Activated CD8-positive, alpha-beta T cell treated with anti-CD3 and anti-CD28 coated beads for 36 hours (primary cell): ENCODE data around the gene TOR1AIP2. TPM values are rescaled to one million over a fixed set of nuclear protein-coding genes. Genes with fewer than 3 reads are reported as not detected.

Source experiments
- ATAC-seq: fragments of 200-7000 bp; cut with Tn5 transposase; one replicate; pipeline ENCODE4 v1.10.0; 2021; ENCODE audit warnings: mild to moderate bottlenecking, moderate library complexity
- CTCF ChIA-PET: fragments of 350-600 bp; sonication (Branson Sonifier 250); formaldehyde crosslinking; loops from one replicate; lab custom pipeline; 2021; ENCODE audit warnings: antibody characterized with exemption; lab: Charles Lee
- POLR2A ChIA-PET: fragments of 350-600 bp; sonication (Branson Sonifier 250); formaldehyde crosslinking; loops from one replicate; lab custom pipeline; 2021; ENCODE audit warnings: antibody characterized with exemption; lab: Charles Lee
- DNase-seq: peaks from one replicate; pipeline ENCODE4 v3.0.0-alpha.2; 2020
- H3K27ac Mint-ChIP-seq: one replicate; pipeline ENCODE4 v1.8.0; 2021; ENCODE audit warnings: mild to moderate bottlenecking, mixed read lengths
- H3K27me3 Mint-ChIP-seq: one replicate; pipeline ENCODE4 v1.8.0; 2021; ENCODE audit warnings: mixed read lengths
- H3K36me3 Mint-ChIP-seq: one replicate; pipeline ENCODE4 v1.8.0; 2021; ENCODE audit warnings: low read depth, mixed read lengths
- H3K4me1 Mint-ChIP-seq: one replicate; pipeline ENCODE4 v1.8.0; 2021; ENCODE audit warnings: low read depth, mixed read lengths
- H3K4me3 Mint-ChIP-seq: one replicate; pipeline ENCODE4 v1.8.0; 2021; ENCODE audit warnings: mild to moderate bottlenecking, moderate library complexity, mixed read lengths
- H3K9me3 Mint-ChIP-seq: one replicate; pipeline ENCODE4 v1.8.0; 2021; ENCODE audit warnings: mixed read lengths
- intact Hi-C: fragments of 100-400 bp; cut with micrococcal nuclease; formaldehyde crosslinking; loops from one replicate; pipeline ENCODE4 v1.10.0; 2022
- total RNA-seq, 2 experiments: library from RNA; stranded (reverse); gene quantifications; one replicate each; pipeline ENCODE4 v1.2.3, GENCODE V29; 2021
- TF ChIP-seq, protein P1 (sequence below): fragments of 200-600 bp; IDR thresholded peaks from one replicate; pipeline ENCODE4 v1.8.0; 2022; ENCODE audit warnings: antibody characterized with exemption, mild to moderate bottlenecking

TOR1AIP2 gene
- total RNA-seq, 2 experiments from 2014 or later, result 39.5 to 45.1 TPM

GRCh38 chr1:179820226-179820970, 57.2 kb downstream of the TOR1AIP2 start:
- Mint-ChIP-seq H3K27ac (no peak overlapping the region), H3K4me1 (peaks cover 3% of the 10 kb centered on the region), H3K9me3 (no peaks in the 10 kb centered on the region), H3K4me3 (no peak overlapping the region), H3K27me3 (no peaks in the 10 kb centered on the region), H3K36me3 (no peaks in the 10 kb centered on the region)
- intact Hi-C loops, result no loop called here
- no peak for DNase-seq
- CTCF ChIA-PET, result interaction anchor here (1.2 to 4.5 kb wide), 4 partner anchors 8 to 114 kb away, joined by 3 to 32 read pairs (median 20); no protein-coding TSS in a partner anchor
- TF ChIP-seq, protein P1, sequence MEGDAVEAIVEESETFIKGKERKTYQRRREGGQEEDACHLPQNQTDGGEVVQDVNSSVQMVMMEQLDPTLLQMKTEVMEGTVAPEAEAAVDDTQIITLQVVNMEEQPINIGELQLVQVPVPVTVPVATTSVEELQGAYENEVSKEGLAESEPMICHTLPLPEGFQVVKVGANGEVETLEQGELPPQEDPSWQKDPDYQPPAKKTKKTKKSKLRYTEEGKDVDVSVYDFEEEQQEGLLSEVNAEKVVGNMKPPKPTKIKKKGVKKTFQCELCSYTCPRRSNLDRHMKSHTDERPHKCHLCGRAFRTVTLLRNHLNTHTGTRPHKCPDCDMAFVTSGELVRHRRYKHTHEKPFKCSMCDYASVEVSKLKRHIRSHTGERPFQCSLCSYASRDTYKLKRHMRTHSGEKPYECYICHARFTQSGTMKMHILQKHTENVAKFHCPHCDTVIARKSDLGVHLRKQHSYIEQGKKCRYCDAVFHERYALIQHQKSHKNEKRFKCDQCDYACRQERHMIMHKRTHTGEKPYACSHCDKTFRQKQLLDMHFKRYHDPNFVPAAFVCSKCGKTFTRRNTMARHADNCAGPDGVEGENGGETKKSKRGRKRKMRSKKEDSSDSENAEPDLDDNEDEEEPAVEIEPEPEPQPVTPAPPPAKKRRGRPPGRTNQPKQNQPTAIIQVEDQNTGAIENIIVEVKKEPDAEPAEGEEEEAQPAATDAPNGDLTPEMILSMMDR, result no peak
- ATAC-seq, result no peak
- POLR2A ChIA-PET, result no interaction called here

GRCh38 chr1:179818743-179819173, 58.8 kb downstream of the TOR1AIP2 start:
- H3K27ac Mint-ChIP-seq, result no peak overlapping the region
- intact Hi-C loops, result no loop called here

GRCh38 chr1:179818260-179818659, 59.3 kb downstream of the TOR1AIP2 start:
- CTCF ChIA-PET, result interaction anchor here (0.7 to 14.9 kb wide), 6 partner anchors 8 to 361 kb away, joined by 3 to 634 read pairs (median 4); no protein-coding TSS in a partner anchor
- DNase-seq (no peak), ATAC-seq (no peak)
- intact Hi-C loops, result no loop called here
- no peaks in the 10 kb centered on the region for H3K27me3 Mint-ChIP-seq
- H3K27ac Mint-ChIP-seq, result no peak overlapping the region
- TF ChIP-seq, protein P1, result no peak
- POLR2A ChIA-PET, result no interaction called here
- H3K4me1 Mint-ChIP-seq, result peaks cover 9% of the 10 kb centered on the region
- H3K36me3 Mint-ChIP-seq, result no peaks in the 10 kb centered on the region
- H3K9me3 Mint-ChIP-seq, result no peaks in the 10 kb centered on the region
- H3K4me3 Mint-ChIP-seq, result no peak overlapping the region

More at GRCh38 chr1:179818743-179819173, 58.8 kb downstream of the TOR1AIP2 start:
- H3K4me1 Mint-ChIP-seq, result peaks cover 9% of the 10 kb centered on the region
- TF ChIP-seq, protein P1, result no peak
- H3K9me3 Mint-ChIP-seq, result no peaks in the 10 kb centered on the region
- H3K4me3 Mint-ChIP-seq, result no peak overlapping the region
- no peaks in the 10 kb centered on the region for H3K36me3 Mint-ChIP-seq
- ATAC-seq (no peak), DNase-seq (no peak)
- H3K27me3 Mint-ChIP-seq, result no peaks in the 10 kb centered on the region
- CTCF ChIA-PET, result interaction anchor here (0.7 to 14.9 kb wide), 6 partner anchors 9 to 360 kb away, joined by 3 to 634 read pairs (median 4); no protein-coding TSS in a partner anchor
- POLR2A ChIA-PET, result no interaction called here

GRCh38 chr1:179817789-179818188, 59.8 kb downstream of the TOR1AIP2 start:
- ChIA-PET CTCF (interaction anchor here (1.0 to 14.9 kb wide), 4 partner anchors 8 to 114 kb away, joined by 3 to 634 read pairs (median 18); no protein-coding TSS in a partner anchor), POLR2A (no interaction called here)
- Mint-ChIP-seq H3K9me3 (no peaks in the 10 kb centered on the region), H3K36me3 (no peaks in the 10 kb centered on the region), H3K4me3 (no peak overlapping the region), H3K4me1 (peaks cover 9% of the 10 kb centered on the region), H3K27ac (no peak overlapping the region), H3K27me3 (no peaks in the 10 kb centered on the region)
- DNase-seq (no peak), ATAC-seq (no peak)
- TF ChIP-seq, protein P1, result no peak
- intact Hi-C loops, result no loop called here

- H3K27me3 Mint-ChIP-seq, result no peaks in the 10 kb centered on the region
- peaks cover 9% of the 10 kb centered on the region for H3K4me1 Mint-ChIP-seq
- H3K9me3 Mint-ChIP-seq, result no peaks in the 10 kb centered on the region
- intact Hi-C loops, result no loop called here
- CTCF ChIA-PET, result interaction anchor here (3.1 to 14.9 kb wide), 2 partner anchors 7 to 114 kb away, joined by 32 to 634 read pairs; no protein-coding TSS in a partner anchor
- POLR2A ChIA-PET, result no interaction called here
- DNase-seq, result no peak
- H3K4me3 Mint-ChIP-seq, result no peak overlapping the region
- no peak overlapping the region for H3K27ac Mint-ChIP-seq
- TF ChIP-seq, protein P1, result no peak
- no peak for ATAC-seq
- H3K36me3 Mint-ChIP-seq, result no peaks in the 10 kb centered on the region
These were observed 60.5 kb downstream of the TOR1AIP2 start for GRCh38 chr1:179817056-179817455.
